ENCODE results near the gene CFD. TPM values are rescaled to one million over a fixed set of nuclear protein-coding genes. Genes with fewer than 3 reads are reported as not detected.

Gene CFD
- total and polyA plus RNA-seq, 2 experiments from 2014 or later = 0.90 to 4.7 TPM

GRCh38 chr19:848386-848921 is 11.0 kb upstream of the CFD start:
- no peak for ATAC-seq
- Histone ChIP-seq H3K27ac (ENCODE audit: low read depth) (no peak overlapping the region), H3K36me3 (ENCODE audit: insufficient read depth) (no peaks in the 10 kb centered on the region), H3K4me1 (ENCODE audit: insufficient read depth) (no peaks in the 10 kb centered on the region), H3K4me2 (no peak overlapping the region), H3K9me2 (ENCODE audit: insufficient read depth) (no peaks in the 10 kb centered on the region), H2AFZ (no peak overlapping the region), H4K20me1 (replicated peaks; ENCODE audit: insufficient read depth) (no peaks in the 10 kb centered on the region; the same call in 1 of the 2 replicates), H3K4me3 (no peak overlapping the region), H3K79me2 (replicated peaks; ENCODE audit: insufficient read depth) (no peaks in the 10 kb centered on the region), H3K27me3 (ENCODE audit: insufficient read depth) (peaks cover 12% of the 10 kb centered on the region), H3F3A (replicated peaks; ENCODE audit: low read depth) (peaks cover 4% of the 10 kb centered on the region; the same call in 1 of the 2 replicates)
- Mint-ChIP-seq H3K4me1 (peaks cover 2% of the 10 kb centered on the region; the same call in 1 of the 3 replicates), H3K27me3 (ENCODE audit: insufficient read depth, low read depth, poor library complexity) (peaks cover 12% of the 10 kb centered on the region), H3K27ac (no peak overlapping the region), H3K4me3 (no peak overlapping the region), H3K36me3 (ENCODE audit: low read depth) (no peaks in the 10 kb centered on the region), H3K9me3 (no peaks in the 10 kb centered on the region)
- DNase-seq (ENCODE audit: low spot score) = no peak
- TF ChIP-seq, protein P1, sequence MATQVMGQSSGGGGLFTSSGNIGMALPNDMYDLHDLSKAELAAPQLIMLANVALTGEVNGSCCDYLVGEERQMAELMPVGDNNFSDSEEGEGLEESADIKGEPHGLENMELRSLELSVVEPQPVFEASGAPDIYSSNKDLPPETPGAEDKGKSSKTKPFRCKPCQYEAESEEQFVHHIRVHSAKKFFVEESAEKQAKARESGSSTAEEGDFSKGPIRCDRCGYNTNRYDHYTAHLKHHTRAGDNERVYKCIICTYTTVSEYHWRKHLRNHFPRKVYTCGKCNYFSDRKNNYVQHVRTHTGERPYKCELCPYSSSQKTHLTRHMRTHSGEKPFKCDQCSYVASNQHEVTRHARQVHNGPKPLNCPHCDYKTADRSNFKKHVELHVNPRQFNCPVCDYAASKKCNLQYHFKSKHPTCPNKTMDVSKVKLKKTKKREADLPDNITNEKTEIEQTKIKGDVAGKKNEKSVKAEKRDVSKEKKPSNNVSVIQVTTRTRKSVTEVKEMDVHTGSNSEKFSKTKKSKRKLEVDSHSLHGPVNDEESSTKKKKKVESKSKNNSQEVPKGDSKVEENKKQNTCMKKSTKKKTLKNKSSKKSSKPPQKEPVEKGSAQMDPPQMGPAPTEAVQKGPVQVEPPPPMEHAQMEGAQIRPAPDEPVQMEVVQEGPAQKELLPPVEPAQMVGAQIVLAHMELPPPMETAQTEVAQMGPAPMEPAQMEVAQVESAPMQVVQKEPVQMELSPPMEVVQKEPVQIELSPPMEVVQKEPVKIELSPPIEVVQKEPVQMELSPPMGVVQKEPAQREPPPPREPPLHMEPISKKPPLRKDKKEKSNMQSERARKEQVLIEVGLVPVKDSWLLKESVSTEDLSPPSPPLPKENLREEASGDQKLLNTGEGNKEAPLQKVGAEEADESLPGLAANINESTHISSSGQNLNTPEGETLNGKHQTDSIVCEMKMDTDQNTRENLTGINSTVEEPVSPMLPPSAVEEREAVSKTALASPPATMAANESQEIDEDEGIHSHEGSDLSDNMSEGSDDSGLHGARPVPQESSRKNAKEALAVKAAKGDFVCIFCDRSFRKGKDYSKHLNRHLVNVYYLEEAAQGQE (IDR thresholded peaks at IDR 0.05; ENCODE audit: unreplicated experiment) = no peak
- TF ChIP-seq EZH2 (IDR thresholded peaks at IDR 0.05; ENCODE audit: low read depth, unreplicated experiment) (no peak), CREB1 (CRISPR knock-in tag; IDR thresholded peaks at IDR 0.05; ENCODE audit: low read depth) (no peak), JUNB (IDR thresholded peaks at IDR 0.05; ENCODE audit: unreplicated experiment) (no peak), EZH2phosphoT487 (IDR thresholded peaks at IDR 0.05; ENCODE audit: unreplicated experiment) (no peak), POLR2AphosphoS5 (IDR thresholded peaks at IDR 0.05; ENCODE audit: low read depth) (no peak), ZNF331 (CRISPR knock-in tag; IDR thresholded peaks at IDR 0.05; ENCODE audit: low read depth) (no peak), NANOG (IDR thresholded peaks at IDR 0.05; ENCODE audit: borderline replicate concordance) (no peak), STAT1 (IDR thresholded peaks at IDR 0.05; ENCODE audit: unreplicated experiment) (no peak), CTCF (conservative IDR thresholded peaks at IDR 0.05; ENCODE audit: low read depth in 2 of 2) (no peak), ZNF114 (CRISPR knock-in tag; IDR thresholded peaks at IDR 0.05) (no peak), ZNF462 (CRISPR knock-in tag; IDR thresholded peaks at IDR 0.05) (no peak)
- TF ChIP-seq, protein P2, sequence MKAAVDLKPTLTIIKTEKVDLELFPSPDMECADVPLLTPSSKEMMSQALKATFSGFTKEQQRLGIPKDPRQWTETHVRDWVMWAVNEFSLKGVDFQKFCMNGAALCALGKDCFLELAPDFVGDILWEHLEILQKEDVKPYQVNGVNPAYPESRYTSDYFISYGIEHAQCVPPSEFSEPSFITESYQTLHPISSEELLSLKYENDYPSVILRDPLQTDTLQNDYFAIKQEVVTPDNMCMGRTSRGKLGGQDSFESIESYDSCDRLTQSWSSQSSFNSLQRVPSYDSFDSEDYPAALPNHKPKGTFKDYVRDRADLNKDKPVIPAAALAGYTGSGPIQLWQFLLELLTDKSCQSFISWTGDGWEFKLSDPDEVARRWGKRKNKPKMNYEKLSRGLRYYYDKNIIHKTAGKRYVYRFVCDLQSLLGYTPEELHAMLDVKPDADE (IDR thresholded peaks at IDR 0.05) = no peak

All from GM23338 (cell line).